Right lobe of liver (tissue), 6 donors: ENCODE results near the gene CBR1. TPM values are rescaled to one million over a fixed set of nuclear protein-coding genes. Genes with fewer than 3 reads are reported as not detected.

ENCODE experiments used
- ATAC-seq, 4 donors: fragments of 200-7000 bp; cut with Tn5 transposase; one replicate each; pipeline ENCODE4 v1.9.1; 2020; ENCODE audit warnings: mild to moderate bottlenecking in 4 of 4, moderate library complexity in 4 of 4
- DNase-seq, 3 donors: peaks; one replicate each; pipeline ENCODE4 v3.0.0-alpha.2; 2020
- H3K27ac ChIP-seq, 3 donors: fragments of 200-600 bp; one replicate each; pipeline ENCODE4 v1.8.0; 2022
- H3K27me3 ChIP-seq, 2 donors: fragments of 200-600 bp; one replicate each; pipeline ENCODE4 v1.8.0; 2022
- H3K36me3 ChIP-seq, 4 donors: fragments of 200-600 bp; sonication (generic) in 1 of 4; one replicate each; pipeline versions ENCODE4 v1.5.1 to v1.8.0; 2017 to 2022; ENCODE audit warnings: control low read depth in 1 of 4
- H3K4me1 ChIP-seq, 4 donors: fragments of 200-600 bp; sonication (generic) in 1 of 4; one replicate each; pipeline versions ENCODE4 v1.5.1 to v1.8.0; 2017 to 2022; ENCODE audit warnings: control low read depth in 1 of 4
- H3K4me3 ChIP-seq, 3 donors: fragments of 200-600 bp; one replicate each; pipeline ENCODE4 v1.8.0; 2022
- H3K9me3 ChIP-seq, 4 donors: fragments of 200-600 bp; sonication (generic) in 1 of 4; one replicate each; pipeline versions ENCODE4 v1.5.1 to v1.8.0; 2017 to 2022; ENCODE audit warnings: control low read depth in 1 of 4
- CTCF ChIP-seq, 4 donors: fragments of 200-600 bp in 3 of 4; fragments of 450-650 bp in 1 of 4; IDR thresholded peaks; one replicate each; pipeline versions ENCODE4 v1.5.1 to v1.8.0; 2016 to 2022; ENCODE audit warnings: antibody characterized with exemption in 4 of 4, mild to moderate bottlenecking in 2 of 4
- POLR2A ChIP-seq: fragments of 450-650 bp; IDR thresholded peaks from one replicate; pipeline ENCODE4 v1.6.1; 2017; ENCODE audit warnings: antibody characterized with exemption, mild to moderate bottlenecking
- WGBS: methylation state at CpG from one replicate; pipeline ENCODE4 v1.1.6; 2018; ENCODE audit warnings: low coverage, low lambda C conversion rate; ENCODE audit not compliant: insufficient coverage; ENCODE audit errors: missing lambda C conversion rate; 5-methylcytosine and 5-hydroxymethylcytosine counted together
- intact Hi-C, 2 donors: fragments of 100-400 bp; cut with DNase I; formaldehyde crosslinking; loops; one replicate each; pipeline versions ENCODE4 v1.11.2 to v1.14.1; 2022
- small RNA-seq, 2 experiments: library from RNA; depleted of rRNA; stranded (forward); fragments of <200 nt; gene quantifications; one replicate each; pipeline ENCODE3, GENCODE V24; 2016
- total RNA-seq, 6 experiments: library from RNA; depleted of rRNA in 2 of 6; stranded (reverse); fragments of >200 nt in 2 of 6; fragmentation: NEBNext Ultra II Directional in 3 of 6; extraction: Animal tissue kit (Norgen Biotek cat#: 25700) in 3 of 6; gene quantifications; one replicate each; pipeline versions ENCODE4 v1.1.0 to v1.2.4, GENCODE V29; 2016 to 2023
- donor health status: DM: no; HTN: yes; CAD: no.
- donor health status: DM: no; HTN: no; CAD: no.
- donor health status: DM: no; HTN: no; CAD: no.
- donor health status: DM: no; HTN: yes; CAD: no.
- donor health status: DM: no; HTN: yes; CAD: no.

Gene CBR1
- total RNA-seq, 6 experiments from 2014 or later = 59.1 to 688 (median 211) TPM

DNA sequence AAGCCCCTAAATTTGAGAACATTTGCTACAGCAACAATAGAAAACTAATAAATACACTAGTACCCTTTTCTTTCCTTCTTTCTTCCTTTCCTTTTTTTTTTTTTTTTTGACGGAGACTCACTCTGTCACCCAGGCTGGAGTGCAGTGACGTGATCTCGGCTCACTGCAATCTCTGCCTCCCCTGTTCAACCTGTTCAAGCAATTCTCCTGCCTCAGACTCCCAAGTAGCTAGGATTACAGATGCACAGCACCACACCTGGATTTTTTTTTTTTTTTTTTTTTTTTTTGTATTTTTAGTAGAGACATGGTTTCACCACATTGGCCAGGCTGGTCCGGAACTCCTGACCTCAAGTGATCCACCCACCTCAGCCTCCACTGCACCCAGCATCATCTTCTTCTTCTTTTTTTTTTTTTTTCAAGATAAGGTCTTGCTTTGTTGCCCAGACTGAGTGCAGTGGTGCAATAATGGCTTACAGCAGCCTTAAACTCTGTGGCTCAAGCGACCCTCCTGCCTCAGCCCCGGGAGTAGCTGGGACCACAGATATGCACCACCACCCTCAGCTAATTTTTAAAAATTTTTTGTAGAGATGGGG is 45.4 kb downstream of the CBR1 start:
- no peak overlapping the region for H3K4me3 ChIP-seq
- WGBS = 87% methylated on average over 4 of the region's 6 CpGs
- H3K27ac ChIP-seq = no peak overlapping the region
- H3K36me3 ChIP-seq = no peaks in the 10 kb centered on the region
- peaks cover 0 to 7% (median 0%) of the 10 kb centered on the region in 4 donors for H3K4me1 ChIP-seq
- TF ChIP-seq POLR2A (no peak), CTCF (IDR thresholded peaks at IDR 0.05) (no peak)
- ATAC-seq (no peak), DNase-seq (no peak)
- no peaks in the 10 kb centered on the region for H3K9me3 ChIP-seq
- no peaks in the 10 kb centered on the region for H3K27me3 ChIP-seq
- intact Hi-C loops = no loop called here

DNA sequence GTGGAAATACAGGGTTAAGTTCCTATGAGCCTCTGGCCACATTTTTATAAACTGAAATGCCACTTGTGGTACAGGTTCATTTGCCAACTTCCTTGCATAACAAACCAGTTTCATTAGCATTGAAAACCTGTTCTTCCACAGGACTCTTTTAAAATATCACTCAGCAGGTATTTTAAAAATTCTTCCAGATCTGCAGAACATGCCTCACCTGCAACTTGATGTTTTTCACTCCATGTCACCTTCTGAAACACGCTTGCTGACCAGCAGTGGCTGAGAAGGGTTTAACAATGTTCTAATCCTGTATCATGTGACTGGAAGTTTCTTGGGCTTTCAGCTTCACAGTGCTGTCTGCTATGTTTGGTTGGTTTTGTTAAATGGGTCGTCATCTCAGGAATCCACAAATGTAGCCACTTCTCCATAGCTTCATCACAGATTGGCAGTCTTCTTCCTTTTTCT is 47.5 kb downstream of the CBR1 start:
- Histone ChIP-seq H3K27ac (no peak overlapping the region), H3K36me3 (no peaks in the 10 kb centered on the region), H3K27me3 (no peaks in the 10 kb centered on the region), H3K4me1 (peaks cover 0 to 7% (median 0%) of the 10 kb centered on the region in 4 donors), H3K4me3 (no peak overlapping the region), H3K9me3 (no peaks in the 10 kb centered on the region)
- WGBS = 63% methylated on average over 2 of the region's 2 CpGs
- intact Hi-C loops = no loop called here
- no peak for TF ChIP-seq POLR2A
- ATAC-seq (no peak), DNase-seq (no peak)

GRCh38 chr21:36120304-36120888 is 50.6 kb downstream of the CBR1 start:
- no peak overlapping the region for H3K4me3 ChIP-seq
- no peaks in the 10 kb centered on the region for H3K36me3 ChIP-seq
- H3K4me1 ChIP-seq = no peaks in the 10 kb centered on the region
- intact Hi-C loops = no loop called here
- no peak overlapping the region for H3K27ac ChIP-seq
- no peak for TF ChIP-seq CTCF (IDR thresholded peaks at IDR 0.05)
- no peak for TF ChIP-seq POLR2A
- WGBS = 71% methylated on average over 6 of the region's 7 CpGs
- peak in 3 of 4 donors; percentile 27 to 53 (median 40) for ATAC-seq
- no peak for DNase-seq
- no peaks in the 10 kb centered on the region for H3K9me3 ChIP-seq
- no peaks in the 10 kb centered on the region for H3K27me3 ChIP-seq

Small RNA genes within 50 kb of the gene (small RNA-seq; reads per million reads assigned to genes)
- 0 reads per million in 2 experiments for gene RNU6-992P

Other genes with a start within 250 kb of the CBR1 start
- 10 to 100 TPM in 1 of 6 experiments, 1 to 10 TPM in 5; 5.0 to 10.4 (median 7.3) TPM for gene SETD4, start 9.5 kb upstream of the CBR1 start, total RNA-seq
- gene CBR3, start 65.1 kb downstream of the CBR1 start, total RNA-seq = 1 to 10 TPM in 2 of 6 experiments, under 1 TPM in 2, not detected in 2; 0.17 to 1.3 (median 0.74) TPM
- gene DOP1B, start 86.8 kb downstream of the CBR1 start, total RNA-seq = 10 to 100 TPM in 5 of 6 experiments, 1 to 10 TPM in 1; 6.6 to 30.1 (median 20.9) TPM